HepG2 (cell line): ENCODE measurements around the gene PIGL. TPM values are rescaled to one million over a fixed set of nuclear protein-coding genes. Genes with fewer than 3 reads are reported as not detected.

Experiments used
- CENPX ChIP-seq: sonication (generic); formaldehyde crosslinking; IDR thresholded peaks from 2 replicates; pipeline ENCODE4 v1.9.0; 2021; ENCODE audit warnings: mild to moderate bottlenecking, missing genetic modification reagents, moderate library complexity
- DPF2 ChIP-seq: sonication (generic); formaldehyde crosslinking; IDR thresholded peaks from 2 replicates; pipeline ENCODE4 v1.4.0; 2020; ENCODE audit warnings: mild to moderate bottlenecking, low read depth, missing genetic modification reagents, borderline replicate concordance
- FOSL2 ChIP-seq: sonication (generic); formaldehyde crosslinking; IDR thresholded peaks from 2 replicates; pipeline ENCODE4 v1.4.0; 2020; ENCODE audit warnings: missing genetic modification reagents
- FOXA3 ChIP-seq: IDR thresholded peaks from 2 replicates; pipeline ENCODE4 v1.6.1; 2016; ENCODE audit warnings: missing genetic modification reagents, missing compliant biosample characterization
- GATAD1 ChIP-seq: IDR thresholded peaks from 2 replicates; pipeline ENCODE4 v1.6.1; 2016; ENCODE audit warnings: missing genetic modification reagents, missing compliant biosample characterization
- GRHL1 ChIP-seq: sonication (generic); formaldehyde crosslinking; conservative IDR thresholded peaks from 2 replicates; pipeline ENCODE4 v1.8.0; 2022; ENCODE audit warnings: missing genetic modification reagents
- KDM4B ChIP-seq: sonication (generic); formaldehyde crosslinking; IDR thresholded peaks from 2 replicates; pipeline ENCODE4 v1.4.0; 2020; ENCODE audit warnings: missing genetic modification reagents
- MAFK ChIP-seq, 2 experiments: IDR thresholded peaks in 1 of 2; conservative IDR thresholded peaks in 1 of 2; 2 replicates each; pipeline ENCODE4 v1.6.1; 2011; ENCODE audit warnings: improper control_type of control experiment in 2 of 2, low read length in 2 of 2
- MED13 ChIP-seq: sonication (generic); formaldehyde crosslinking; IDR thresholded peaks from 2 replicates; pipeline ENCODE4 v1.5.0; 2020; ENCODE audit warnings: missing genetic modification reagents
- MIER3 ChIP-seq: IDR thresholded peaks from 2 replicates; pipeline ENCODE4 v1.6.1; 2016; ENCODE audit warnings: missing compliant biosample characterization, borderline replicate concordance
- MTF1 ChIP-seq: sonication (generic); formaldehyde crosslinking; IDR thresholded peaks from 2 replicates; pipeline ENCODE4 v1.5.0; 2020; ENCODE audit warnings: missing genetic modification reagents
- NCOA1 ChIP-seq: sonication (generic); formaldehyde crosslinking; IDR thresholded peaks from 2 replicates; pipeline ENCODE4 v1.9.0; 2021; ENCODE audit warnings: missing genetic modification reagents
- RFXANK ChIP-seq: IDR thresholded peaks from 2 replicates; pipeline ENCODE4 v1.6.1; 2016
- RORA ChIP-seq: sonication (generic); formaldehyde crosslinking; IDR thresholded peaks from 2 replicates; pipeline ENCODE4 v1.5.0; 2020; ENCODE audit warnings: mild to moderate bottlenecking, missing genetic modification reagents, moderate library complexity
- SMARCC2 ChIP-seq: fragments of 450-650 bp; IDR thresholded peaks from 2 replicates; pipeline ENCODE4 v1.6.1; 2017; ENCODE audit warnings: antibody characterized with exemption, mild to moderate bottlenecking
- SNAI1 ChIP-seq: sonication (generic); formaldehyde crosslinking; IDR thresholded peaks from 2 replicates; pipeline ENCODE4 v1.5.0; 2020; ENCODE audit warnings: mild to moderate bottlenecking, missing genetic modification reagents, borderline replicate concordance
- TGIF2 ChIP-seq: IDR thresholded peaks from 2 replicates; pipeline ENCODE4 v1.6.1; 2016; ENCODE audit warnings: control low read depth, missing compliant biosample characterization
- YEATS4 ChIP-seq: sonication (generic); formaldehyde crosslinking; IDR thresholded peaks from 2 replicates; pipeline ENCODE4 v1.4.0; 2020; ENCODE audit warnings: missing genetic modification reagents, borderline replicate concordance
- ZBTB1 ChIP-seq: sonication (generic); formaldehyde crosslinking; IDR thresholded peaks from 2 replicates; pipeline ENCODE4 v1.4.0; 2020; ENCODE audit warnings: missing genetic modification reagents, borderline replicate concordance
- ZC3H4 ChIP-seq: sonication (generic); formaldehyde crosslinking; IDR thresholded peaks from 2 replicates; pipeline ENCODE4 v1.4.0; 2020; ENCODE audit warnings: missing genetic modification reagents, borderline replicate concordance
- ZFP36L2 ChIP-seq: sonication (generic); formaldehyde crosslinking; IDR thresholded peaks from 2 replicates; pipeline ENCODE4 v1.4.0; 2020; ENCODE audit warnings: missing genetic modification reagents
- ZNF136 ChIP-seq: sonication (generic); formaldehyde crosslinking; IDR thresholded peaks from 2 replicates; pipeline ENCODE4 v1.8.1; 2022; ENCODE audit warnings: low read depth, mild to moderate bottlenecking, moderate library complexity, missing genetic modification reagents
- ZNF20 ChIP-seq: sonication (generic); formaldehyde crosslinking; IDR thresholded peaks from 2 replicates; pipeline ENCODE4 v1.4.0; 2020; ENCODE audit warnings: mild to moderate bottlenecking, moderate library complexity, missing genetic modification reagents
- ZNF550 ChIP-seq: sonication (generic); formaldehyde crosslinking; IDR thresholded peaks from 2 replicates; pipeline ENCODE4 v1.4.0; 2020; ENCODE audit warnings: mild to moderate bottlenecking, missing genetic modification reagents, borderline replicate concordance
- ZNF724P ChIP-seq: sonication (generic); formaldehyde crosslinking; IDR thresholded peaks from 2 replicates; pipeline ENCODE4 v1.8.0; 2022; ENCODE audit warnings: missing genetic modification reagents, borderline replicate concordance
- ZNF775 ChIP-seq: sonication (generic); formaldehyde crosslinking; IDR thresholded peaks from 2 replicates; pipeline ENCODE4 v1.4.0; 2020; ENCODE audit warnings: missing genetic modification reagents, mild to moderate bottlenecking, moderate library complexity, borderline replicate concordance
- polyA plus RNA-seq, 8 experiments: library from polyadenylated mRNA; depleted of rRNA in 3 of 8; stranded (reverse) in 7 of 8; unstranded in 1 of 8; fragments of >200 nt; fragmentation: Illumina TruSeq in 4 of 8; extraction: Trizol in 4 of 8; gene quantifications; 2 replicates each; pipeline versions ENCODE4 v1.2.1 to v1.2.3, GENCODE V29; 2011 to 2016; ENCODE audit warnings: low read depth in 4 of 8, missing spikeins in 1 of 8, mixed read lengths in 1 of 8; ENCODE audit not compliant: insufficient read depth in 1 of 8
- total RNA-seq, 5 experiments: library from RNA; depleted of rRNA; stranded (reverse); fragments of >200 nt; fragmentation: Illumina TruSeq; extraction: Trizol; gene quantifications; 2 replicates each; pipeline ENCODE4 v1.2.3, GENCODE V29; 2016; ENCODE audit warnings: low read depth in 1 of 5
- TF ChIP-seq, protein P1 (sequence below): sonication (generic); formaldehyde crosslinking; IDR thresholded peaks from 2 replicates; pipeline ENCODE4 v1.5.0; 2020; ENCODE audit warnings: mild to moderate bottlenecking, low read depth, missing genetic modification reagents, borderline replicate concordance
- TF ChIP-seq, protein P2 (sequence below): IDR thresholded peaks from 2 replicates; pipeline ENCODE4 v1.6.1; 2016; ENCODE audit warnings: missing compliant biosample characterization, missing genetic modification reagents, borderline replicate concordance
- TF ChIP-seq, protein P3 (sequence below): sonication (generic); formaldehyde crosslinking; IDR thresholded peaks from 2 replicates; pipeline ENCODE4 v1.5.0; 2020; ENCODE audit warnings: missing genetic modification reagents

The PIGL gene
- total and polyA plus RNA-seq, 2 of the 13 experiments (the other 11 are each of a cell fraction or from before 2014, with no cell fraction given) = 28.5 to 63.8 TPM

- no peak for TF ChIP-seq YEATS4 (CRISPR knock-in tag)
- TF ChIP-seq FOXA3 (CRISPR knock-in tag) = no peak
- 0 out of 2 replicates have a peak, but pooled peaks have one; percentile 37 for TF ChIP-seq ZNF724P (CRISPR knock-in tag)
- TF ChIP-seq MED13 (CRISPR knock-in tag) = no peak
- no peak for TF ChIP-seq GRHL1
- no peak for TF ChIP-seq RFXANK (CRISPR knock-in tag)
- TF ChIP-seq SNAI1 = no peak; the same call in 1 of the 2 replicates
- no peak for TF ChIP-seq ZNF136 (CRISPR knock-in tag)
- no peak for TF ChIP-seq MTF1
- TF ChIP-seq RORA (CRISPR knock-in tag) = no peak
- no peak for TF ChIP-seq KDM4B (CRISPR knock-in tag)
- TF ChIP-seq, protein P1, sequence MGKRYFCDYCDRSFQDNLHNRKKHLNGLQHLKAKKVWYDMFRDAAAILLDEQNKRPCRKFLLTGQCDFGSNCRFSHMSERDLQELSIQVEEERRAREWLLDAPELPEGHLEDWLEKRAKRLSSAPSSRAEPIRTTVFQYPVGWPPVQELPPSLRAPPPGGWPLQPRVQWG (CRISPR knock-in tag) = no peak
- no peak for TF ChIP-seq DPF2 (CRISPR knock-in tag)
- no peak for TF ChIP-seq MIER3 (CRISPR knock-in tag)
- TF ChIP-seq NCOA1 (CRISPR knock-in tag) = no peak
- 0 out of 2 replicates have a peak, but pooled peaks have one; percentile 70 for TF ChIP-seq ZC3H4
- no peak for TF ChIP-seq ZFP36L2 (CRISPR knock-in tag)
- TF ChIP-seq ZNF20 (CRISPR knock-in tag) = no peak
- TF ChIP-seq, protein P2, sequence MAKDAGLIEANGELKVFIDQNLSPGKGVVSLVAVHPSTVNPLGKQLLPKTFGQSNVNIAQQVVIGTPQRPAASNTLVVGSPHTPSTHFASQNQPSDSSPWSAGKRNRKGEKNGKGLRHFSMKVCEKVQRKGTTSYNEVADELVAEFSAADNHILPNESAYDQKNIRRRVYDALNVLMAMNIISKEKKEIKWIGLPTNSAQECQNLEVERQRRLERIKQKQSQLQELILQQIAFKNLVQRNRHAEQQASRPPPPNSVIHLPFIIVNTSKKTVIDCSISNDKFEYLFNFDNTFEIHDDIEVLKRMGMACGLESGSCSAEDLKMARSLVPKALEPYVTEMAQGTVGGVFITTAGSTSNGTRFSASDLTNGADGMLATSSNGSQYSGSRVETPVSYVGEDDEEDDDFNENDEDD = no peak; the same call in 1 of the 2 replicates
- no peak for TF ChIP-seq TGIF2 (CRISPR knock-in tag)
- no peak for TF ChIP-seq ZNF775 (CRISPR knock-in tag)
- TF ChIP-seq, protein P3, sequence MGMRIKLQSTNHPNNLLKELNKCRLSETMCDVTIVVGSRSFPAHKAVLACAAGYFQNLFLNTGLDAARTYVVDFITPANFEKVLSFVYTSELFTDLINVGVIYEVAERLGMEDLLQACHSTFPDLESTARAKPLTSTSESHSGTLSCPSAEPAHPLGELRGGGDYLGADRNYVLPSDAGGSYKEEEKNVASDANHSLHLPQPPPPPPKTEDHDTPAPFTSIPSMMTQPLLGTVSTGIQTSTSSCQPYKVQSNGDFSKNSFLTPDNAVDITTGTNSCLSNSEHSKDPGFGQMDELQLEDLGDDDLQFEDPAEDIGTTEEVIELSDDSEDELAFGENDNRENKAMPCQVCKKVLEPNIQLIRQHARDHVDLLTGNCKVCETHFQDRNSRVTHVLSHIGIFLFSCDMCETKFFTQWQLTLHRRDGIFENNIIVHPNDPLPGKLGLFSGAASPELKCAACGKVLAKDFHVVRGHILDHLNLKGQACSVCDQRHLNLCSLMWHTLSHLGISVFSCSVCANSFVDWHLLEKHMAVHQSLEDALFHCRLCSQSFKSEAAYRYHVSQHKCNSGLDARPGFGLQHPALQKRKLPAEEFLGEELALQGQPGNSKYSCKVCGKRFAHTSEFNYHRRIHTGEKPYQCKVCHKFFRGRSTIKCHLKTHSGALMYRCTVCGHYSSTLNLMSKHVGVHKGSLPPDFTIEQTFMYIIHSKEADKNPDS = no peak
- no peak for TF ChIP-seq MAFK (conservative IDR thresholded peaks at IDR 0.05 in 1 of 2, IDR thresholded peaks at IDR 0.05 in 1 of 2; ENCODE audit: low read length in 2 of 2)
- no peak for TF ChIP-seq CENPX (CRISPR knock-in tag)
- TF ChIP-seq ZBTB1 = no peak
- no peak for TF ChIP-seq SMARCC2
- TF ChIP-seq FOSL2 = no peak
- TF ChIP-seq GATAD1 (CRISPR knock-in tag) = no peak
- TF ChIP-seq ZNF550 (CRISPR knock-in tag) = no peak
These were observed 1.1 kb upstream of the PIGL start (continued) for GRCh38 chr17:16215965-16216316.
